HG03196 (cell line): ENCODE measurements around the gene MBIP.
A peak's percentile ranks its signal among the peaks of the same experiment; 100 is the strongest.

Experiments used
- ATAC-seq: cut with Tn5 transposase; IDR thresholded peaks from one replicate; pipeline ENCODE4 v1.9.1; 2021; ENCODE audit not compliant: unreplicated experiment

Gene MBIP

GRCh38 chr14:36315159-36315853 is 5.1 kb downstream of the MBIP start:
- peak; percentile 69 for ATAC-seq

- no peak for ATAC-seq
These were observed 6.5 kb downstream of the MBIP start for GRCh38 chr14:36313898-36314297.

GRCh38 chr14:36313206-36313605 is 7.2 kb downstream of the MBIP start:
- ATAC-seq: no peak

GRCh38 chr14:36306836-36307235 is 13.6 kb downstream of the MBIP start:
- ATAC-seq: no peak

GRCh38 chr14:36304895-36305294 is 15.5 kb downstream of the MBIP start:
- no peak for ATAC-seq

- no peak for ATAC-seq
These were observed 16.5 kb downstream of the MBIP start for GRCh38 chr14:36303960-36304359.

GRCh38 chr14:36302823-36303222 is 17.6 kb downstream of the MBIP start:
- no peak for ATAC-seq

- no peak for ATAC-seq
These were observed 19.3 kb downstream of the MBIP start for GRCh38 chr14:36301159-36301558.

GRCh38 chr14:36300337-36300736 is 20.1 kb downstream of the MBIP start:
- no peak for ATAC-seq

- ATAC-seq: no peak
These were observed 24.5 kb downstream of the MBIP start for GRCh38 chr14:36295642-36296627.

- no peak for ATAC-seq
These were observed 25.9 kb downstream of the MBIP start for GRCh38 chr14:36294543-36294942.

GRCh38 chr14:36293824-36294223 is 26.6 kb downstream of the MBIP start:
- ATAC-seq: no peak

GRCh38 chr14:36289954-36290353 is 30.5 kb downstream of the MBIP start:
- no peak for ATAC-seq

GRCh38 chr14:36288496-36288895 is 31.9 kb downstream of the MBIP start:
- ATAC-seq: no peak

GRCh38 chr14:36284971-36285595 is 35.4 kb downstream of the MBIP start:
- no peak for ATAC-seq

GRCh38 chr14:36281309-36281708 is 39.1 kb downstream of the MBIP start:
- no peak for ATAC-seq

- no peak for ATAC-seq
These were observed 40.9 kb downstream of the MBIP start for GRCh38 chr14:36279306-36280190.

GRCh38 chr14:36275741-36276140 is 44.7 kb downstream of the MBIP start:
- no peak for ATAC-seq

- ATAC-seq: no peak
These were observed 48.2 kb downstream of the MBIP start for GRCh38 chr14:36271939-36272907.
